Measurements from ENCODE around the gene WSCD2.

The WSCD2 gene

GRCh38 chr12:108099073-108099472 lies 30.0 kb upstream of the WSCD2 start:
- ChIA-PET CTCF (interaction anchor here (1.1 kb wide), 1 partner anchor 95 kb away, joined by 3 read pairs; no protein-coding TSS in a partner anchor), POLR2A (no interaction called here)
- no peak for TF ChIP-seq CTCF (IDR thresholded peaks at IDR 0.05; ENCODE audit: control extremely low read depth, extremely low read depth, low read depth, missing control alignments)
- DNase-seq (ENCODE audit: extremely low spot score) = no peak

GRCh38 chr12:108099778-108100489 lies 29.2 kb upstream of the WSCD2 start:
- POLR2A ChIA-PET = no interaction called here
- TF ChIP-seq CTCF (IDR thresholded peaks at IDR 0.05; ENCODE audit: control extremely low read depth, extremely low read depth, low read depth, missing control alignments) = no peak
- DNase-seq (ENCODE audit: extremely low spot score) = no peak
- CTCF ChIA-PET = interaction anchor here (0.9 to 1.3 kb wide), 2 partner anchors 362 to 413 kb away, joined by 3 read pairs; no protein-coding TSS in a partner anchor

- TF ChIP-seq CTCF (IDR thresholded peaks at IDR 0.05; ENCODE audit: control extremely low read depth, extremely low read depth, low read depth, missing control alignments) = no peak
- DNase-seq (ENCODE audit: extremely low spot score) = no peak
- POLR2A ChIA-PET = no interaction called here
- CTCF ChIA-PET = interaction anchor here (0.7 to 1.5 kb wide), 6 partner anchors 10 to 411 kb away, joined by 3 to 4 read pairs (median 4); no protein-coding TSS in a partner anchor
Measured at GRCh38 chr12:108101605-108102175, 27.4 kb upstream of the WSCD2 start.

GRCh38 chr12:108102363-108102762 lies 26.7 kb upstream of the WSCD2 start:
- CTCF ChIA-PET = interaction anchor here (0.8 to 1.5 kb wide), 3 partner anchors 9 to 410 kb away, joined by 3 to 4 read pairs (median 3); no protein-coding TSS in a partner anchor
- no peak for TF ChIP-seq CTCF (IDR thresholded peaks at IDR 0.05; ENCODE audit: control extremely low read depth, extremely low read depth, low read depth, missing control alignments)
- POLR2A ChIA-PET = no interaction called here
- DNase-seq (ENCODE audit: extremely low spot score) = no peak

GRCh38 chr12:108103087-108103486 lies 26.0 kb upstream of the WSCD2 start:
- POLR2A ChIA-PET = no interaction called here
- TF ChIP-seq CTCF (IDR thresholded peaks at IDR 0.05; ENCODE audit: control extremely low read depth, extremely low read depth, low read depth, missing control alignments) = no peak
- CTCF ChIA-PET = interaction anchor here (0.8 to 1.5 kb wide), 4 partner anchors 9 to 409 kb away, joined by 3 to 4 read pairs (median 3); no protein-coding TSS in a partner anchor
- no peak for DNase-seq (ENCODE audit: extremely low spot score)

- CTCF ChIA-PET = interaction anchor here (1.0 kb wide), 1 partner anchor 114 kb away, joined by 3 read pairs; no protein-coding TSS in a partner anchor
- no peak for DNase-seq (ENCODE audit: extremely low spot score)
- POLR2A ChIA-PET = no interaction called here
- no peak for TF ChIP-seq CTCF (IDR thresholded peaks at IDR 0.05; ENCODE audit: control extremely low read depth, extremely low read depth, low read depth, missing control alignments)
Measured at GRCh38 chr12:108103517-108103916, 25.6 kb upstream of the WSCD2 start.
